ENCODE results near the gene MCCD1.
A peak's percentile ranks its signal among the peaks of the same experiment; 100 is the strongest.

MCCD1 gene

DNA sequence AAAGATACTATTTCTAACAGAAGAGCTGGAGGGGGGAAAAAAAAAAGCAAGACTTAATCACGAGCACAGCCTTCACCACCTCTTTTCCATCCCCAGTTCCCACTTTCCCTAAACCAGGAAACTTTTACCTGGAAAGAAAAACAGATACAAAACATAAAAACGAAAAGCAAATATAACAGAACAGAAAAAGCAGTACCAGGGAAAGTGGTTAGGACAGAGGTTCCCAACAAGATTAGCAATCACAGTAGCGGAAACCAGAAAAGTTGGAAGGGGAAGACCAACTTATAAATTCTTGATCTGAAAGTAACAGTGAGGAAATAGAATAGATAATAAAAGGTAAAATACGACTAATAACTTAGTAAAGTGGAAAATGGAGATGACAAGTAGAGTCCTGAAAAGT, 11.9 kb downstream of the MCCD1 start:
- TF ChIP-seq, protein P1, sequence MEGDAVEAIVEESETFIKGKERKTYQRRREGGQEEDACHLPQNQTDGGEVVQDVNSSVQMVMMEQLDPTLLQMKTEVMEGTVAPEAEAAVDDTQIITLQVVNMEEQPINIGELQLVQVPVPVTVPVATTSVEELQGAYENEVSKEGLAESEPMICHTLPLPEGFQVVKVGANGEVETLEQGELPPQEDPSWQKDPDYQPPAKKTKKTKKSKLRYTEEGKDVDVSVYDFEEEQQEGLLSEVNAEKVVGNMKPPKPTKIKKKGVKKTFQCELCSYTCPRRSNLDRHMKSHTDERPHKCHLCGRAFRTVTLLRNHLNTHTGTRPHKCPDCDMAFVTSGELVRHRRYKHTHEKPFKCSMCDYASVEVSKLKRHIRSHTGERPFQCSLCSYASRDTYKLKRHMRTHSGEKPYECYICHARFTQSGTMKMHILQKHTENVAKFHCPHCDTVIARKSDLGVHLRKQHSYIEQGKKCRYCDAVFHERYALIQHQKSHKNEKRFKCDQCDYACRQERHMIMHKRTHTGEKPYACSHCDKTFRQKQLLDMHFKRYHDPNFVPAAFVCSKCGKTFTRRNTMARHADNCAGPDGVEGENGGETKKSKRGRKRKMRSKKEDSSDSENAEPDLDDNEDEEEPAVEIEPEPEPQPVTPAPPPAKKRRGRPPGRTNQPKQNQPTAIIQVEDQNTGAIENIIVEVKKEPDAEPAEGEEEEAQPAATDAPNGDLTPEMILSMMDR (IDR thresholded peaks at IDR 0.05; ENCODE audit: low read depth, low read length): no peak
- no peak for DNase-seq (ENCODE audit: extremely low read depth, low read depth)

DNA sequence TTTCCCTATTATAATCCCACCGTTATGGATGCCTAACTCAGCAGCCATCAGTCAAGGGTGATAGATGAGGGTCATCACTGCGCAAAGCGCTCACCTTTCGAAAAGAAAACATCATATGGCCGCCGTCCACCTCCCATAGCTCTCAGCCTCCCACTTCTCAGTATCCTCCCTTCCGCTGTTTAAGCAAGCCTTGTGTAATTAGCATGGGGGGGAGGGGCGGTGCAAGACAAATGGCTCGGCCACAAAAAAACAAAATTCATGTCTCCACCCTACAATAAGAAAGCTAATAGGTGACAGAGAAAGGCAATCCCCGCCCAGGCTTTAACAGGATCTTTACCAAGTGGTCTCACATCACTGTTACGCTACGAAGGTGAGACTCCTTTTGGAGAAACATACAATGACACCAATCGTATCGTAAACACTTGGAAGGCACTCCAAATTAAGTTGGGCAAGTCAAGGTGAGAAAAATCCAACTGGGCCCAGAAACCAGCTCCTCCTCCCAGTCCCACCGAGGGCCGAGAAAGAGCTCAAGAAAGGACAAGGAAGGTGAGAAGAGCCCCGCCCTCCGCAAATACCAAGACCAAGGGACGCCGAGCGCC, 12.4 kb downstream of the MCCD1 start:
- TF ChIP-seq, protein P1 (IDR thresholded peaks at IDR 0.05; ENCODE audit: low read depth, low read length): no peak

DNA sequence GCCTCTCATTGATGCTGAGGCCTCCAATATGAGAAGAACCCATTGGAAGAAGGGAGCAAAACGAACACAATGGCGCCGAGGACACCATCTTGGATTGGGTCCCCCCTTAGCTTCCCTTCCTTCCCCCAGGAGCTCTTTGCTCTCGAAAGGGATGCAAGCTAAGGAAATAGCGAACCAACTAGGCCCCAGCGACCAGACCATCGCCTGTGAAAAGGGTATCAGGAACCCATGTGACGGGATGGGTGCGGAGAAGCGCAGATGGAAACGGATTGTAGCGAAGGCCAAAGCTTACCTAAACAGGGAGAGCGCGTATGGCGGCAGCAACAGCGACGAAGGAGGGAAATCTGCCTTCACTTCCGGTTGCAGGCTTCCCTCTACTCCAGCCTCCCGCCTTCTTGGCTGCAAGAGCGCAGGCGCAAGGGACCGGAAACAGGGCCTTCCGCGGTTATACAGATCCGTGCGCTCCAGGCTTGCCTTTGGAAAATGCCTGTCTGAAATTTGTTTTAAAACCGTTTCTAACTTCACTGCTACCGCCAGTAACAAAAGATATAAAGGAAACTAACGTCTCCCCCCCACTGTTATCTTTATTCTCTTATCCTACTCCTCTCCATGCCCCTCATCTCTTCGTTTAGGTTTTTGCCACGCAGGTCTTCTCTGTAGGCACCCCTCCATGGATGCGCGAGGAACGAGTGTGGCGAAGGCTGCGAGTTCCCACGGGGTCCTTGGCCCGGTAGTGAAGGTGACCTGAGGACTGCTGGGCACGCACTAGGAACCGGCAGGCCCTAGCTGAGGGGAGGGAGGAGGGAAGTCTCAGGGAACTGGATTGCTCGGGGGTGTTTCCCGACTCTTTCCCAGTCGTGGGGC, 13.1 kb downstream of the MCCD1 start, which contains the start of gene DDX39B:
TSS of gene DDX39B (minus strand) at position 346 of the 864 bp plus-strand sequence. CDS start 1,471 bp downstream, outside the sequence.
- TF ChIP-seq, protein P1 (IDR thresholded peaks at IDR 0.05; ENCODE audit: low read depth, low read length): no peak
- DNase-seq (ENCODE audit: extremely low read depth, low read depth): peak; percentile 94

More for the DNA sequence above, 12.4 kb downstream of the MCCD1 start:
- DNase-seq (ENCODE audit: extremely low read depth, low read depth): peak; percentile 28

- TF ChIP-seq, protein P1 (IDR thresholded peaks at IDR 0.05; ENCODE audit: low read depth, low read length): no peak
- DNase-seq (ENCODE audit: extremely low read depth, low read depth): no peak
Measured at GRCh38 chr6:31543639-31544038, 14.9 kb downstream of the MCCD1 start.

- TF ChIP-seq, protein P1 (IDR thresholded peaks at IDR 0.05; ENCODE audit: low read depth, low read length): no peak
- DNase-seq (ENCODE audit: extremely low read depth, low read depth): no peak
Measured at GRCh38 chr6:31544676-31545075, 15.9 kb downstream of the MCCD1 start.

DNA sequence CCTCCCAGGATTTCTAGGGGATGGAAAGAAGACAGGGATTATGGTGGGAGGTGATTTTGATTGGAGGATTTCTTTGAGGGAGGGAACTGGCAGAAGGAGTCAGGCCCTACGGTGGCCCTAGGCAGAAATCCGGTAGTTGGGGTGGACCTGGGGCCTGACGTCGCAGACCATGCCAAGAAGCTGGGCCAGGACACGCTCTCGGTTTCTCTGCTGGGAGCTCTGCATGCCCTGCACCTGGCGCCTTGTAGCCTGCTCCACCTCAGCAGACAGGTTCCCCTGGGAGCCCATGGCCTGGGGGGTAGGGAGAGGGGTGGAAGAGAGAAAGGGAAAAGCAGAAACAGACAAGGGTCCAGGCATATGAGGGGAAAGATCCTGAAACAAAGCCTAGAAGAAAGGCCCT, 16.5 kb downstream of the MCCD1 start:
- TF ChIP-seq, protein P1 (IDR thresholded peaks at IDR 0.05; ENCODE audit: low read depth, low read length): no peak
- DNase-seq (ENCODE audit: extremely low read depth, low read depth): no peak

DNA sequence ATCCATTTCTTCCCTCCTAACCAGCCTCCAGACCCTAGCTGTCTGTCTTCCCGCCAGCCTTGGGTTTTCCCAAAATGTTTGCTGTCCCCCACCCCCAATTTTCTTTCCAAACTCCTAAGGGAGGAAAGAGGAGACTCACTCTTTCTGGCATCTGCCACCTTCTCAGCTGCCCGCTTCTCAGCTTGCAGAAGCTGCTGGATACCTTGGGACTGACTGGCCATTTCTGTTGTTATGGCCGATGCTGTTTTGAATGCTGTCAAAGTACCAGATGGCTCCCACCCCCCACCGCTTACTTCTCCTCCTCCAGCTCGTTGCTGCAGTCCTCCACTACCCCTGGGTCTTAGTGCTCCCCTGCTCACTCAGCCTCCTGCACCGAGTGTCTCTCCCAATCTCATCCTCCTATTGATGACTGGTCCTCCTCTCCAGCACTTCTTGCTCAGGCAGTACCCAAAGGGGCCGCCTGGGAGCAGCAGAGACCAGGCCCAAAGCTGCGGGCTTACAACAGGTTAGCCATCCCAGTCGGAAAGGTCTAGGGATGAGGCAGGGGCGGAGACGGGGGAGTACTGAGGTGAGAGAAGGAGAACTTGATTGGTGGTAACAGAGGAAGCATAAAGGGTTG, 17.7 kb downstream of the MCCD1 start, which contains the start of gene ATP6V1G2:
TSS of gene ATP6V1G2 (minus strand) at position 270 of the 619 bp plus-strand sequence. CDS start at position 221, 49 bp downstream.
- peak; percentile 81 for DNase-seq (ENCODE audit: extremely low read depth, low read depth)
- TF ChIP-seq, protein P1 (IDR thresholded peaks at IDR 0.05; ENCODE audit: low read depth, low read length): peak; percentile 99
